ENCODE results near the gene VPS37D. TPM values are rescaled to one million over a fixed set of nuclear protein-coding genes. Genes with fewer than 3 reads are reported as not detected.
A peak's percentile ranks its signal among the peaks of the same experiment; 100 is the strongest.
"Not testable (repeated sequence)": the region's sequence is repeated elsewhere in the genome, so short reads cannot be mapped to it uniquely, and the experiment has no call there.

Gene VPS37D
- total RNA-seq (2021) = 8.3 and 12.4 TPM in 2 replicates
- percentile 28 among the genes with signal in this experiment for Bru-seq, nascent RNA
- percentile 42 among the genes with signal in this experiment for BruChase-seq, experiment 1, labeled RNA remaining after a 2-hour chase
- BruChase-seq, experiment 2, labeled RNA remaining after a 6-hour chase = percentile 42 among the genes with signal in this experiment
- long read RNA-seq, transcript VPS37D-201 (4 exons, 1,624 nt) = major isoform, 6 of 7 reads
- long read RNA-seq, partial matches to known transcripts = 0 of 7 reads
- long read RNA-seq, other reads (novel, unspliced or antisense) = 1 of 7 reads

- Histone ChIP-seq H3K4me1 (replicated peaks; ENCODE audit: insufficient read depth) (0 out of 2 replicates have a peak, but pooled peaks cover 4% of the 10 kb centered on the region), H3K9me2 (ENCODE audit: insufficient read depth) (no peaks in the 10 kb centered on the region), H3K4me2 (peak within 1 kb of the TSS; percentile 75), H2AFZ (peak within 1 kb of the TSS; percentile 73), H3K36me3 (ENCODE audit: low read depth) (no peaks in the 10 kb centered on the region), H3K9me3 (ENCODE audit: insufficient read depth, low read depth) (no peaks in the 10 kb centered on the region), H3F3A (ENCODE audit: insufficient read depth, low read depth) (peaks cover 18% of the 10 kb centered on the region; the same call in 1 of the 2 replicates), H3K79me2 (ENCODE audit: low read depth) (no peaks in the 10 kb centered on the region), H3K27me3 (ENCODE audit: insufficient read depth, low read depth) (no peaks in the 10 kb centered on the region), H3K27ac (no peak within 1 kb of the TSS), H3K4me3 (peak within 1 kb of the TSS; percentile 40; the same call in 1 of the 2 replicates), H4K20me1 (ENCODE audit: insufficient read depth) (no peaks in the 10 kb centered on the region)
- intact Hi-C loops (cut with micrococcal nuclease; ENCODE audit: unreplicated experiment) = loop anchor here (1.0 to 5.0 kb wide), 4 partner anchors 40 to 145 kb away; partner anchors contain the start of genes BAZ1B and STX1A
- peak; percentile 69 to 97 for DNase-seq
- POLR2A ChIA-PET (ENCODE audit: unreplicated experiment) = interaction anchor here (0.5 kb wide), 1 partner anchor 38 kb away, joined by 4 read pairs; no protein-coding TSS in a partner anchor
- no TSS peak for BruUV-seq (replicated peaks)
- TF ChIP-seq EZH2 (IDR thresholded peaks at IDR 0.05; ENCODE audit: low read depth) (no peak), CTCF (conservative IDR thresholded peaks at IDR 0.05) (peak; percentile 50; the same call in 1 of the 2 replicates)
- CTCF ChIA-PET = interaction anchor here (0.7 kb wide), 1 partner anchor 60 kb away, joined by 3 read pairs; no protein-coding TSS in a partner anchor
Observed at GRCh38 chr7:73667344-73668102, at the start of gene VPS37D. Gene VPS37D (plus strand): TSS chr7:73667831. CDS start chr7:73667959, 128 bp downstream.

- TF ChIP-seq EZH2 (IDR thresholded peaks at IDR 0.05; ENCODE audit: low read depth) = no peak
- TF ChIP-seq CTCF (conservative IDR thresholded peaks at IDR 0.05) = no peak
- CTCF ChIA-PET = no interaction called here
- peaks cover 1% of the 10 kb centered on the region; the same call in 1 of the 2 replicates for H3K4me1 ChIP-seq (replicated peaks; ENCODE audit: insufficient read depth)
- peaks cover 11% of the 10 kb centered on the region; the same call in 1 of the 2 replicates for H3F3A ChIP-seq (ENCODE audit: insufficient read depth, low read depth)
- no peaks in the 10 kb centered on the region for H3K9me3 ChIP-seq (ENCODE audit: insufficient read depth, low read depth)
- no peaks in the 10 kb centered on the region for H3K27me3 ChIP-seq (ENCODE audit: insufficient read depth, low read depth)
- no peak for DNase-seq
- no peak overlapping the region for H3K27ac ChIP-seq
- H3K4me2 ChIP-seq = no peak overlapping the region
- H4K20me1 ChIP-seq (ENCODE audit: insufficient read depth) = no peaks in the 10 kb centered on the region
- H2AFZ ChIP-seq = no peak overlapping the region
- H3K36me3 ChIP-seq (ENCODE audit: low read depth) = no peaks in the 10 kb centered on the region
- no peak overlapping the region for H3K4me3 ChIP-seq
- no TSS peak for BruUV-seq (replicated peaks)
- POLR2A ChIA-PET (ENCODE audit: unreplicated experiment) = no interaction called here
- intact Hi-C loops (cut with micrococcal nuclease; ENCODE audit: unreplicated experiment) = no loop called here
- H3K79me2 ChIP-seq (ENCODE audit: low read depth) = no peaks in the 10 kb centered on the region
- no peaks in the 10 kb centered on the region for H3K9me2 ChIP-seq (ENCODE audit: insufficient read depth)
Observed at GRCh38 chr7:73618538-73618937, 49.1 kb upstream of the VPS37D start.

GRCh38 chr7:73619394-73619793 is 48.2 kb upstream of the VPS37D start:
- POLR2A ChIA-PET (ENCODE audit: unreplicated experiment) = interaction anchor here (0.7 kb wide), 1 partner anchor 10 kb away, joined by 4 read pairs; no protein-coding TSS in a partner anchor
- H3K9me3 ChIP-seq (ENCODE audit: insufficient read depth, low read depth); H4K20me1 ChIP-seq (ENCODE audit: insufficient read depth); BruUV-seq (replicated peaks); H3K4me3 ChIP-seq; intact Hi-C loops (cut with micrococcal nuclease; ENCODE audit: unreplicated experiment); H3K27me3 ChIP-seq (ENCODE audit: insufficient read depth, low read depth); H3K79me2 ChIP-seq (ENCODE audit: low read depth); H3K4me1 ChIP-seq (replicated peaks; ENCODE audit: insufficient read depth); H3F3A ChIP-seq (ENCODE audit: insufficient read depth, low read depth); H2AFZ ChIP-seq; DNase-seq; H3K27ac ChIP-seq; H3K36me3 ChIP-seq (ENCODE audit: low read depth); H3K4me2 ChIP-seq; H3K9me2 ChIP-seq (ENCODE audit: insufficient read depth): not testable (repeated sequence)
- CTCF ChIA-PET = interaction anchor here (0.5 to 0.6 kb wide), 2 partner anchors 13 to 832 kb away, joined by 3 to 5 read pairs; no protein-coding TSS in a partner anchor

Data from PC-9 (cell line).